B cell (primary cell): ENCODE measurements around the gene HNRNPH1. TPM values are rescaled to one million over a fixed set of nuclear protein-coding genes. Genes with fewer than 3 reads are reported as not detected.
"Not testable (repeated sequence)": the region's sequence is repeated elsewhere in the genome, so short reads cannot be mapped to it uniquely, and the experiment has no call there.

Source experiments
- ATAC-seq: fragments of 200-7000 bp; cut with Tn5 transposase; one replicate; pipeline ENCODE4 v1.10.0; 2021; ENCODE audit warnings: low read depth, mild to moderate bottlenecking, moderate number of reproducible peaks, moderate library complexity
- CTCF ChIA-PET: fragments of 350-600 bp; sonication (Branson Sonifier 250); formaldehyde crosslinking; loops from one replicate; lab custom pipeline; 2021; ENCODE audit warnings: antibody characterized with exemption, inconsistent platforms; lab: Charles Lee
- POLR2A ChIA-PET: fragments of 350-600 bp; sonication (Branson Sonifier 250); formaldehyde crosslinking; loops from one replicate; lab custom pipeline; 2021; ENCODE audit warnings: antibody characterized with exemption; lab: Charles Lee
- DNase-seq: peaks from one replicate; pipeline ENCODE4 v3.0.0; 2013
- H2AFZ ChIP-seq: 2 replicates; pipeline ENCODE4 v1.6.1; 2012; ENCODE audit warnings: mild to moderate bottlenecking, low read depth, low read length; ENCODE audit not compliant: insufficient read depth, poor library complexity, severe bottlenecking
- H3K27ac ChIP-seq, 2 donors: 1 replicate in 1 of 2; 2 replicates in 1 of 2; pipeline ENCODE4 v1.5.1; 2012 to 2013; ENCODE audit warnings: low read length in 2 of 2, mild to moderate bottlenecking in 2 of 2, moderate library complexity in 1 of 2
- H3K27me3 ChIP-seq, 4 experiments: fragments of 200-600 bp in 1 of 4; sonication (generic) in 1 of 4; replicated peaks in 1 of 4; 1 replicate in 2 of 4; 2 replicates in 2 of 4; pipeline versions ENCODE4 v1.6.1 to v1.7.0; 2013 to 2016; ENCODE audit warnings: low read length in 3 of 4, mild to moderate bottlenecking in 2 of 4, mixed read lengths in 1 of 4, moderate library complexity in 1 of 4; ENCODE audit not compliant: insufficient read depth in 4 of 4, control insufficient read depth in 3 of 4; ENCODE audit errors: control extremely low read depth in 1 of 4
- H3K36me3 ChIP-seq, 2 experiments: replicated peaks in 1 of 2; 1 replicate in 1 of 2; 2 replicates in 1 of 2; pipeline versions ENCODE4 v1.6.1 to v1.7.1; 2013; ENCODE audit warnings: low read length in 1 of 2; ENCODE audit not compliant: insufficient read depth in 2 of 2, control insufficient read depth in 1 of 2; ENCODE audit errors: control extremely low read depth in 1 of 2, extremely low read depth in 1 of 2
- H3K4me1 ChIP-seq, 2 donors: fragments of 200-600 bp in 1 of 2; sonication (generic) in 1 of 2; 1 replicate in 1 of 2; 2 replicates in 1 of 2; pipeline versions ENCODE4 v1.5.1 to v1.6.1; 2013 to 2017; ENCODE audit warnings: low read length in 2 of 2; ENCODE audit not compliant: control insufficient read depth in 2 of 2, insufficient read depth in 2 of 2
- H3K4me2 ChIP-seq: replicated peaks from 2 replicates; pipeline ENCODE3; 2012; ENCODE audit warnings: mild to moderate bottlenecking, low read depth, low read length; ENCODE audit not compliant: poor library complexity, severe bottlenecking
- H3K4me3 ChIP-seq, 5 experiments: fragments of 200-600 bp in 1 of 5; sonication (generic) in 1 of 5; 1 replicate in 3 of 5; 2 replicates in 2 of 5; pipeline versions ENCODE4 v1.5.1 to v1.7.0; 2011 to 2016; ENCODE audit warnings: low read length in 4 of 5, mild to moderate bottlenecking in 4 of 5, low read depth in 2 of 5, control low read depth in 1 of 5, moderate library complexity in 1 of 5; ENCODE audit not compliant: insufficient read depth in 1 of 5; ENCODE audit errors: control extremely low read depth in 1 of 5, extremely low read depth in 1 of 5
- H3K79me2 ChIP-seq: fragments of 200-600 bp; sonication (generic); one replicate; pipeline ENCODE4 v1.6.0; 2016; ENCODE audit warnings: low read length; ENCODE audit not compliant: control insufficient read depth, insufficient read depth
- H3K9ac ChIP-seq: fragments of 200-600 bp; sonication (generic); 2 replicates; pipeline ENCODE4 v1.6.1; 2017; ENCODE audit warnings: mild to moderate bottlenecking, low read length, moderate library complexity
- H3K9me3 ChIP-seq, 3 donors: one replicate each; pipeline versions ENCODE4 v1.6.1 to v1.7.1; 2013; ENCODE audit warnings: low read length in 2 of 3; ENCODE audit not compliant: control insufficient read depth in 2 of 3, insufficient read depth in 1 of 3; ENCODE audit errors: control extremely low read depth in 1 of 3
- H4K20me1 ChIP-seq: 2 replicates; pipeline ENCODE4 v1.6.0; 2012; ENCODE audit warnings: mild to moderate bottlenecking, low read length; ENCODE audit not compliant: insufficient read depth, control insufficient read depth, poor library complexity, severe bottlenecking
- H3K27ac Mint-ChIP-seq: one replicate; pipeline ENCODE4 v1.8.0; 2021; ENCODE audit warnings: mixed read lengths
- H3K27me3 Mint-ChIP-seq: one replicate; pipeline ENCODE4 v1.8.0; 2021; ENCODE audit warnings: mixed read lengths
- H3K4me1 Mint-ChIP-seq: one replicate; pipeline ENCODE4 v1.8.0; 2021; ENCODE audit warnings: mixed read lengths
- H3K4me3 Mint-ChIP-seq: one replicate; pipeline ENCODE4 v1.8.0; 2021; ENCODE audit warnings: mixed read lengths
- H3K9me3 Mint-ChIP-seq: one replicate; pipeline ENCODE4 v1.8.0; 2022; ENCODE audit warnings: mixed read lengths; ENCODE audit not compliant: insufficient read depth
- WGBS: methylation state at CpG from one replicate; pipeline ENCODE4 v1.1.5; 2013; ENCODE audit warnings: missing lambda C conversion rate; ENCODE audit not compliant: insufficient coverage; 5-methylcytosine and 5-hydroxymethylcytosine counted together
- intact Hi-C: fragments of 100-400 bp; cut with micrococcal nuclease; formaldehyde crosslinking; loops from one replicate; pipeline ENCODE4 v1.10.0; 2022
- polyA plus RNA-seq: library from polyadenylated mRNA; depleted of rRNA; stranded (reverse); fragments of >200 nt; gene quantifications from 2 replicates; pipeline ENCODE4 v1.2.3, GENCODE V29; 2012
- total RNA-seq, 2 donors: library from RNA; stranded (reverse); fragments of 120-200 nt in 1 of 2; gene quantifications; 1 replicate in 1 of 2; 2 replicates in 1 of 2; pipeline versions ENCODE4 v1.2.3 to v1.2.4, GENCODE V29; 2013 to 2022

Gene HNRNPH1
- total and polyA plus RNA-seq, 2 donors (not counting 1 experiment from before 2014, with no cell fraction given) = 471 to 1,412 TPM

DNA sequence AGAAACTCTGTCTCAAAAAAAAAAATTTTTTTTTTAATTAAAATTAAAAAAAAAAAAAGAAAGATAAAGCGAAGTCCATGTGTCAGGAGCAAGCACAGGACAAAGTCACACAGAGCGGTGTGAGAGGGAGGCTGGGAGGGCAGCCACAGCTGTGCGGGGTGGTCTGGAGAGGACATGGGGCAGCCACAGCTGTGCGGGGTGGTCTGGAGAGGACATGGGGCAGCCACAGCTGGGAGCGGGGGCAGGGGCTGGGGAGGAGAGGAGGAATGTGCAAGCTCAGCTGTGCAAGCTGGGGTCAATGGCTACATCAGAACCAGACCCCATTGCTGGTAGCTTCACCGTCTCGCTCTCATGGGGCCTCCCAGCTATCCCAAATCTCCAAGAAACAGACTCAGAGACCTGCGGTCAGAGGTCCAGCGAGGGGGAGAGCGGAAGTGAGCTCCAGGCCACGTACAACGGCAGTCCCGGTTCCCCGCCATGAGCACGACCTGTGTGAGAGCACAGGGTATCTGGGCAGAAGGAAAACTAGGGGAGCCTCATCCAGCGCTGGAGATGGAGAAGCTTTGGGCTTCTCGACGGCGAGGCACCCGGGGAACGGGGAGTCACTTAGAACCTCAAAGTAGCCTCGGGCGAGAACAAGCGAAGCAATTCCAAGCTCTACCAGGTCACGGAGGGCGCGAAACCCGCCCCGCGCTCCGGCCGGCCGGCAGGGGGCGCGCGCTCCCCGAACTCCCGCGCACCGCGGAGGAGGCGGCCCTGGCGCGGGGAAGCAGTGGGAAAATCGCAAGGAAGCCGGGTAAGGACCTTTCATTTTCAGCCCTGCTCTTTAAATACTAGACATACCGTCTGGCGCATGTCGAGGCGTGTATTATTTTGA lies 34.1 kb upstream of the HNRNPH1 start:
- H3K36me3 ChIP-seq, DNase-seq, H4K20me1 ChIP-seq, CTCF ChIA-PET, H3K27ac ChIP-seq, H3K4me2 ChIP-seq, H3K79me2 ChIP-seq, H3K9me3 ChIP-seq, POLR2A ChIA-PET, H2AFZ ChIP-seq, intact Hi-C loops, H3K9me3 Mint-ChIP-seq, H3K27ac Mint-ChIP-seq, H3K27me3 ChIP-seq, H3K9ac ChIP-seq, H3K27me3 Mint-ChIP-seq, H3K4me3 Mint-ChIP-seq, H3K4me1 Mint-ChIP-seq, H3K4me1 ChIP-seq: not testable (repeated sequence)
- H3K4me3 ChIP-seq = peak overlapping the region in 1 of 5 experiments; percentile 26
- no CpG with 5 or more reads among the region's 50 CpGs for WGBS
- peak; percentile 94 for ATAC-seq

DNA sequence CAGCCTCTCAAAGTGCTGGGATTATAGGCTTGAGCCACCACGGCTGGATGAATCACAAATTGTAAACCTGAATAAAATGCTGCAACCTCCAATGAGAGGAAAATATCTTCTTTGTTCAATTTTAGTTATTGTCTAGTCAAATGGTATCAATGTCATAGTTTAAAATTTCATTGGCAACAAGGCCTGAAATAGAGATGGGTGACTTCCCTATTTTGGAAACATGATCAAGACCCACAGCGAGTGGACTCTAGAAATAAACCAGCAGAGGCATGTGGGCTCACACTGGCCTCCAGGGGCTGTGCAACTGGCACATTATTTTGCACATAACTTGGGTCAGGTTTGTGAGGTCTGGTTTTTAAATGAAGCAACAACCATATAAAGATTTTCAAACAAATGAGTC lies 29.7 kb upstream of the HNRNPH1 start:
- H2AFZ ChIP-seq, H3K79me2 ChIP-seq, H3K9me3 Mint-ChIP-seq, H3K4me3 ChIP-seq, H3K9ac ChIP-seq, H4K20me1 ChIP-seq, H3K27me3 ChIP-seq, ATAC-seq, H3K27ac Mint-ChIP-seq, DNase-seq, H3K4me3 Mint-ChIP-seq, H3K4me2 ChIP-seq, H3K36me3 ChIP-seq, H3K9me3 ChIP-seq, H3K4me1 Mint-ChIP-seq, CTCF ChIA-PET, intact Hi-C loops, H3K27ac ChIP-seq, POLR2A ChIA-PET, H3K27me3 Mint-ChIP-seq, H3K4me1 ChIP-seq: not testable (repeated sequence)
- no CpG with 5 or more reads among the region's 2 CpGs for WGBS

DNA sequence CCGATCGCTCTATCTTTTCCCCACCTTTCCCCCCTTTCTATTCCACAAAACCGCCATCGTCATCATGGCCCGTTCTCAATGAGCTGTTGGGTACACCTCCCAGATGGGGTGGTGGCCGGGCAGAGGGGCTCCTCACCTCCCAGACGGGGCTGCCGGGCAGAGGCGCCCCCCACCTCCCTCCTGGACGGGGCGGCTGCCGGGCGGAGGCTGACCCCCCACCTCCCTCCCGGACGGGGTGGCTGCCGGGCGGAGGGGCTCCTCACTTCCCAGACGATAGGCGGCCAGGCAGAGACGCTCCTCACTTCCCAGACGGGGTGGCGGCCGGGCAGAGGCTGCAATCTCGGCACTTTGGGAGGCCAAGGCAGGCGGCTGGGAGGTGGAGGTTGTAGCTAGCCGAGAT lies 26.8 kb upstream of the HNRNPH1 start:
- ATAC-seq, H4K20me1 ChIP-seq, H3K9me3 ChIP-seq, H3K4me1 Mint-ChIP-seq, H3K9ac ChIP-seq, DNase-seq, H3K27me3 Mint-ChIP-seq, intact Hi-C loops, H2AFZ ChIP-seq, H3K4me1 ChIP-seq, H3K4me3 ChIP-seq, H3K27me3 ChIP-seq, H3K79me2 ChIP-seq, H3K27ac Mint-ChIP-seq, H3K36me3 ChIP-seq, POLR2A ChIA-PET, H3K4me2 ChIP-seq, H3K9me3 Mint-ChIP-seq, CTCF ChIA-PET, H3K27ac ChIP-seq, H3K4me3 Mint-ChIP-seq: not testable (repeated sequence)
- WGBS = 98% methylated on average over 10 of the region's 26 CpGs

GRCh38 chr5:179649166-179649703 lies 25.8 kb upstream of the HNRNPH1 start:
- H3K4me1 ChIP-seq, POLR2A ChIA-PET, intact Hi-C loops, DNase-seq, H3K27ac Mint-ChIP-seq, H2AFZ ChIP-seq, H3K9me3 ChIP-seq, H3K4me3 ChIP-seq, H3K9me3 Mint-ChIP-seq, H3K27ac ChIP-seq, H3K9ac ChIP-seq, H3K27me3 Mint-ChIP-seq, H3K79me2 ChIP-seq, CTCF ChIA-PET, ATAC-seq, H3K27me3 ChIP-seq, H3K4me1 Mint-ChIP-seq, H3K4me2 ChIP-seq, H4K20me1 ChIP-seq, H3K4me3 Mint-ChIP-seq, H3K36me3 ChIP-seq: not testable (repeated sequence)
- 100% methylated on average over 2 of the region's 10 CpGs for WGBS
